Esophagus muscularis mucosa (tissue), 4 donors: ENCODE data around the gene MAGEA8. TPM values are rescaled to one million over a fixed set of nuclear protein-coding genes. Genes with fewer than 3 reads are reported as not detected.
"Not testable (repeated sequence)": the region's sequence is repeated elsewhere in the genome, so short reads cannot be mapped to it uniquely, and the experiment has no call there.

Source experiments
- DNase-seq: peaks from one replicate; pipeline ENCODE4 v3.0.0-alpha.2; 2017; ENCODE audit errors: extremely low spot score
- H3K27ac ChIP-seq, 4 donors: fragments of 200-600 bp; sonication (generic); replicated peaks in 1 of 4; 1 replicate in 3 of 4; 2 replicates in 1 of 4; pipeline ENCODE4 v1.5.1; 2016 to 2019; ENCODE audit warnings: mild to moderate bottlenecking in 1 of 4
- H3K27me3 ChIP-seq, 4 donors: fragments of 200-600 bp; sonication (generic); one replicate each; pipeline versions ENCODE4 v1.5.1 to v1.6.0; 2016 to 2019
- H3K36me3 ChIP-seq, 4 donors: fragments of 200-600 bp; sonication (generic); one replicate each; pipeline ENCODE4 v1.5.1; 2016 to 2019
- H3K4me1 ChIP-seq, 4 donors: fragments of 200-600 bp; sonication (generic); one replicate each; pipeline ENCODE4 v1.5.1; 2016 to 2019
- H3K4me3 ChIP-seq, 4 donors: fragments of 200-600 bp; sonication (generic); 1 replicate in 2 of 4; 2 replicates in 2 of 4; pipeline ENCODE4 v1.5.1; 2016 to 2019; ENCODE audit warnings: mild to moderate bottlenecking in 4 of 4, moderate library complexity in 1 of 4
- H3K9me3 ChIP-seq, 4 donors: fragments of 200-600 bp; sonication (generic); 1 replicate in 3 of 4; 2 replicates in 1 of 4; pipeline ENCODE4 v1.5.1; 2016 to 2019
- CTCF ChIP-seq, 3 experiments: fragments of 200-600 bp in 2 of 3; fragments of 450-650 bp in 1 of 3; sonication (generic) in 2 of 3; IDR thresholded peaks; one replicate each; pipeline ENCODE4 v1.5.1; 2017 to 2019; ENCODE audit warnings: antibody characterized with exemption in 3 of 3, mild to moderate bottlenecking in 2 of 3, moderate library complexity in 1 of 3
- EP300 ChIP-seq: sonication (generic); formaldehyde crosslinking; IDR thresholded peaks from one replicate; pipeline ENCODE4 v1.6.1; 2017; ENCODE audit warnings: antibody characterized with exemption
- POLR2A ChIP-seq: fragments of 450-650 bp; IDR thresholded peaks from one replicate; pipeline ENCODE4 v1.6.1; 2017; ENCODE audit warnings: antibody characterized with exemption, moderate library complexity, mild to moderate bottlenecking, low read depth
- POLR2AphosphoS5 ChIP-seq, 2 donors: sonication (generic); formaldehyde crosslinking; IDR thresholded peaks; one replicate each; pipeline ENCODE4 v1.6.1; 2017; ENCODE audit warnings: antibody characterized with exemption in 2 of 2
- WGBS: methylation state at CpG from one replicate; pipeline ENCODE4 v1.1.5; 2018; 5-methylcytosine and 5-hydroxymethylcytosine counted together
- intact Hi-C: fragments of 100-400 bp; cut with DNase I; formaldehyde crosslinking; loops from one replicate; pipeline ENCODE4 v1.15.1; 2023
- total RNA-seq, 4 donors: library from RNA; depleted of rRNA; stranded (reverse); fragments of >200 nt; gene quantifications; one replicate each; pipeline versions ENCODE4 v1.1.0 to v1.2.1, GENCODE V29; 2016

Gene MAGEA8
- total RNA-seq, 4 donors from 2014 or later, result not detected

GRCh38 chrX:149877636-149878035 lies 3.3 kb upstream of the MAGEA8 start:
- Histone ChIP-seq H3K27me3 (no peaks in the 10 kb centered on the region), H3K9me3 (no peaks in the 10 kb centered on the region), H3K27ac (no peak overlapping the region), H3K4me3 (no peak overlapping the region), H3K36me3 (no peaks in the 10 kb centered on the region), H3K4me1 (no peaks in the 10 kb centered on the region)
- WGBS, result 71% methylated on average over 4 of the region's 4 CpGs
- intact Hi-C loops, result no loop called here
- TF ChIP-seq POLR2A, result no peak
- TF ChIP-seq CTCF (IDR thresholded peaks at IDR 0.05), result no peak
- TF ChIP-seq POLR2AphosphoS5 (IDR thresholded peaks at IDR 0.05), result no peak
- no peak for TF ChIP-seq EP300
- DNase-seq, result no peak

GRCh38 chrX:149890828-149891227 lies 9.8 kb downstream of the MAGEA8 start:
- H3K4me3 ChIP-seq, H3K27me3 ChIP-seq, H3K4me1 ChIP-seq, H3K27ac ChIP-seq, intact Hi-C loops, H3K9me3 ChIP-seq, DNase-seq, H3K36me3 ChIP-seq: not testable (repeated sequence)
- WGBS, result 91% methylated on average over 2 of the region's 2 CpGs

- H3K4me3 ChIP-seq, result no peak overlapping the region
- H3K4me1 ChIP-seq, result no peaks in the 10 kb centered on the region
- WGBS, result 55% methylated on average over 1 of the region's 1 CpG
- DNase-seq, result no peak
- H3K9me3 ChIP-seq, result no peaks in the 10 kb centered on the region
- no peak overlapping the region for H3K27ac ChIP-seq
- intact Hi-C loops, result no loop called here
- no peaks in the 10 kb centered on the region for H3K27me3 ChIP-seq
- TF ChIP-seq EP300 (no peak), POLR2A (no peak)
- no peaks in the 10 kb centered on the region for H3K36me3 ChIP-seq
These were observed 17.6 kb downstream of the MAGEA8 start for GRCh38 chrX:149898554-149898953.

GRCh38 chrX:149903889-149904748 lies 23.1 kb downstream of the MAGEA8 start:
- 44% methylated on average over 6 of the region's 6 CpGs for WGBS
- no peaks in the 10 kb centered on the region for H3K27me3 ChIP-seq
- H3K36me3 ChIP-seq, result no peaks in the 10 kb centered on the region

GRCh38 chrX:149908308-149908707 lies 27.3 kb downstream of the MAGEA8 start:
- no peak for TF ChIP-seq EP300
- TF ChIP-seq POLR2A, result no peak
- TF ChIP-seq POLR2AphosphoS5 (IDR thresholded peaks at IDR 0.05), result no peak
- TF ChIP-seq CTCF (IDR thresholded peaks at IDR 0.05), result no peak
- Histone ChIP-seq H3K27ac (no peak overlapping the region), H3K4me3 (no peak overlapping the region), H3K4me1 (no peaks in the 10 kb centered on the region), H3K9me3 (no peaks in the 10 kb centered on the region), H3K27me3 (no peaks in the 10 kb centered on the region), H3K36me3 (no peaks in the 10 kb centered on the region)
- DNase-seq, result no peak
- WGBS, result 84% methylated on average over 3 of the region's 3 CpGs
- intact Hi-C loops, result no loop called here

More at GRCh38 chrX:149903889-149904748, 23.1 kb downstream of the MAGEA8 start:
- H3K4me3 ChIP-seq, result no peak overlapping the region
- no peak overlapping the region for H3K27ac ChIP-seq
- no peak for DNase-seq
- no peaks in the 10 kb centered on the region for H3K9me3 ChIP-seq
- TF ChIP-seq CTCF (IDR thresholded peaks at IDR 0.05), result no peak
- no peak for TF ChIP-seq EP300
- TF ChIP-seq POLR2A, result no peak
- no peak for TF ChIP-seq POLR2AphosphoS5 (IDR thresholded peaks at IDR 0.05)
- intact Hi-C loops, result no loop called here
- no peaks in the 10 kb centered on the region for H3K4me1 ChIP-seq

- H3K36me3 ChIP-seq, result no peaks in the 10 kb centered on the region
- H3K9me3 ChIP-seq, result no peaks in the 10 kb centered on the region
- H3K4me1 ChIP-seq, result no peaks in the 10 kb centered on the region
- TF ChIP-seq CTCF (IDR thresholded peaks at IDR 0.05) (no peak), EP300 (no peak), POLR2A (no peak), POLR2AphosphoS5 (IDR thresholded peaks at IDR 0.05) (no peak)
- no peaks in the 10 kb centered on the region for H3K27me3 ChIP-seq
- intact Hi-C loops, result no loop called here
- no peak overlapping the region for H3K27ac ChIP-seq
- DNase-seq, result no peak
- no peak overlapping the region for H3K4me3 ChIP-seq
These were observed 27.7 kb downstream of the MAGEA8 start for GRCh38 chrX:149908727-149909126.
